Stimulated activated CD4-positive, alpha-beta T cell treated with anti-CD3 and anti-CD28 coated beads, Interleukin-12 subunit alpha, Interleukin-12 subunit beta, amount 100 ng/mL, for 24 hours (primary cell): ENCODE measurements around the gene MS4A15.

Source experiments
- DNase-seq, 2 experiments: peaks; one replicate each; pipeline ENCODE4 v3.0.0-alpha.2; 2020; ENCODE audit warnings: low read depth in 2 of 2

MS4A15 gene

DNA sequence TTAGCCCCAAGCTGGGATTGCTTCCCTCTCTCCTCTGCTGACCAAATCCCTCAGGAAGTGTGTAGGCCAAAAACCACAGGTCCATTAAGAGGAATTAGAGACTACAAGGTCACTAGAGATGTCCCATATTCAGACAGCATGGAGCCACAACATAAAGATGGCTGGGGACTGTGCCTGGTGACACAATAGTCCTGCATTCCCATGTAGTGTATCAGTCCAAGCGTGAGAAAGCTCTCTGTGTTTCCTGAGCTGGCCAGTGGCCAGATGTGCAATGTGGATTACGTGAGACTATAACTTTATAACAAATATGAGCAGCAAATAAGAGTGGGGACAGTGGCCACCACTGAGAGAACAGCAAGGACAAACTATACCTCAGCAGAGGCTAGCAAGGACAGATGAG lies 20.9 kb downstream of the MS4A15 start:
- no peak for DNase-seq

DNA sequence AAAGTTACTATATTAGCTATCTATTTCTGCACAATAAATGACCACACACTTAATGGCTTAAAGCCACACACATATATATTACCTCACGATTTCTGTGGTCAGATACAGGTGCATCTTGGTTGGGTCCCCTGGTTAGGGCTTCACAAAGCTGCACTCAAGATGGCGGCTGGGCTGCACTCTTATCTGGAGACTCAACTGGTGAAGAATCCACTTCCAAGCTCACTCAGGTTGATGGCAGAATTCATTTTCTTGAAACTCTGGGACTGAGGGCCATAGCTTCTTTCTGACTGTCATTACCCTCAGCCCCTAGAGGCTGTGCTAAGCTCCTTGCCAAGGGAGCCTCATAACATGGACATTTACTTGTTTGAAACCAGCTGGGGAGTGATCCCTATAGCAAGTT lies 23.4 kb downstream of the MS4A15 start:
- no peak for DNase-seq

DNA sequence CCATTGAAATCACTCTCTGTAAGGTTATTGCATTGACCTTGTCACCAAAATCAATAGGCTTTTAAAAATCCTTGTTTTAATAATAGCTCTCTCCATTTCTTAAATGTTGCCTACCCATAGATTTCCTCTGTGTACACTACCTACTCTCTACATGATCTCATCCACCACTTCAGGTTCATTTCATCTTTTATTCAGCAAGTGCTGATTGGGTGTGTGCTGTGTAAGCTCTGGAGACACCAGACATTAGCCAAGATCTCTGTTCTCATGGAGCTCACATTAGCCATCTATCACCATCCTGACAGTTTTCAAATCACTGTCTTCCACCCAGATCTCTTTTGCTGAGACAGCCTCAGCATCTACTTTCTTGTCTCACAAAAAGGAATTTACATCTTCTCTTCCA lies 24.1 kb downstream of the MS4A15 start:
- DNase-seq = no peak

DNA sequence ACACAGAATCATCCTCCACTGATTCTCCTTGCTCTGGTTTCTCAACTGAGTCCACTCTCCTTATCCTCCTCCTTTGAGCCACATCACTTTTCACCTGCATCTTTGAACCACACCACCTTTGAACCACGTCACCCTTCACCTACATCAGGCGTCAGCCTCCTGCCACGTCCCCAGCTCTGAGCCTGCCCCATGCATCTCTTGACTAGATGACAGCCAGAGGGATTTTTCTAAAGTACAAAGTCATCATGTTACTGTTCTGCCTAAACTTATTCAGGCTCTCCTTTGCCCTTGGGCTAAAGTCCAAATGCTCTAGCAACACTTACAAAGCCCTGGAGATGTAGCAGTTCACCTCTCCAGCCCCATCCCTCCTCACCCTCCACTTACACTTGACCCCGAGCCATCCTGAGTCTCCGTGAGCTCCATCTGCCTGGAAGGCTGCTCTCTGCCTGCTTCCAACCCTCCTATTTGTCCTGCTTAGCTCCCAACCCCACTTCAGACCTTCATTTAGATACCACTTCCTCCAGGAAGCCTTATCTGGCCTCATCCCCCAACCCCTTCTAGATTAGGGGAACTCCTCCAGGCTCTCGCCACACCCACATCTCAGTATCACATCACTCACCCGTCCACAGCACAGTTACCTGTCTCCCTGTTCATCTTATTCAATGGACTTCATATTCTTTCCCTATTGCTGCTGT lies 24.8 kb downstream of the MS4A15 start:
- no peak for DNase-seq

DNA sequence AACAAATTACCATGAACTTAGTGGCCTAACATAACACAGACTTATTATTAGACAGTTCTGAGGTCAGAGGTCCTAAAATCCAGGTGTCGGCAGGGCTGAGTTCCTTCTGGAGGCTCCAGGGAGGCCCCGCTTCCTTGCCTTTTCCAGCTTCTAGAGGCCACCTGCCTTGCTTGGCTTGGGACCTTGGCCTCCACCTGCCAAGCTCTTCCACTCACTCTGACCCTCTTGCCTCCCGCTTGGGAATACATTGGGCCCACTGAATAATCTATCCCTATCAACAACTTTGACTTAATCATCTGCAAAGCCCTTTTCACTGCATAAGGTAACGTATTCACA lies 25.3 kb downstream of the MS4A15 start:
- no peak for DNase-seq

DNA sequence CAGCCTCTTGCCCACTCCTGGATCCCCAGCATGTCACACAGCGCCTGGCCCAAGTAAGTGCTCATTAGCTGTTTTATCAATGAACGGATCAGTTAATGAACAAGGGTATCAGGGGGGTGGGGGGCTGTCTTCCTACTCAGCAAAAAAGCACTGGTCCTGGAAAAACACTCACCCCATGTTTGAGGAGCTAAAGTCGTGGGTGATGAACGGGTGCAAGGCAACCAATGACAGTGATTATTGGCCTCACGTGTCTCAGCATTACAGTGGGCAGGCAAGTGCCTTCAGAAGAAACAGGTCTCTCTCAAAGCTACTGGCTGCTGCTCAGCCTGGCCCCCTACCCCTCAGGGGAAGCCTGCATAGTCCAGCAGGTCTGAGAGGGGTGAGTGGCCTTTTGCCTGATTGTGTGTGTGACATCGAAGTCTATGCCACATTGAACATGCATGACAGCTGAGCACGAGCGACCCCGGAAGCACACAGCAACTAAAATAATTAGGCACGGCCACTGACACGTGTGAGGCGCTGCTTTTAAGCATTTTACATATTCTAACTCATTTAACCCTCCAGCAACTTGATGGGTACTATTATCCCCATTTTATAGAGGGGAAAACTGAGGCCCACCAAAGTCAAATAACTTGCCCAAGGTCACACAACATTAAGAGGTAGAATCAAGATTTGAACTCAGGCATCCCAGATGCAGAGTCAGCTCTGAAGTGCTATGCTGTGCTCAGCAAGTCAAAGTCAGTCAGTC lies 25.9 kb downstream of the MS4A15 start:
- no peak for DNase-seq

DNA sequence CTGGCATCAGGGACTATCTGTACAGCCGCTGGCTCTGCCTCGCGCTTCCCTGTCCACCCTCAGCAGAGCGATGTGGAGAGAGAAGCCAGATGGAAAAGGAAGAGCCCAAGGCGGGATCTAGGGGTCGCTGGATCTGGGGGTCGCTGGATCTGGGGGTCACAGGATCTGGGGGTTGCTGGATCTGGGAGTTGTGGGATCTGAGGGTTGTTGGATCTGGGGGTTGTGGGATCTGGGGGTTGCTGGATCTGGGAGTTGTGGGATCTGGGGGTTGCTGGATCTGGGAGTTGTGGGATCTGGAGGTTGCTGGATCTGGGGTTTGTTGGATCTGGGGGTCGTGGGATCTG lies 26.4 kb downstream of the MS4A15 start:
- no peak for DNase-seq

DNA sequence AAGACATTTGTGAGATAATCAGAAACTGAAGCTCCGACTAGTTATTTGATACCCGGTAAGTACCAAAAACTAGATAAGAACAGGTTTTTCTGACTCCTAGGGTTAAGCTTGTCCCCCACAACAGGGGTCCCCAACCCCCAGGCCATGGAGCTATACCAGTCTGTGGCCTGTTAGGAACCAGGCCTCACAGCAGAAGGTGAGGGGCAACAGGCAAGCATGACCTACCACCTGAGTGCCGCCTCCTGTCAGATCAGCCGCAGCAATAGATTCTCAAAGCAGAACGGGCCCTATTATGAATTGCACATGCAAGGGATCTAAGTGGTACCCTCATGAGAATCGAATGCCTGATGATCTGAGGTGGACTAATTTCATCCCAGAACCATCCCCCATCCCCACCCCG lies 27.2 kb downstream of the MS4A15 start:
- no peak for DNase-seq

DNA sequence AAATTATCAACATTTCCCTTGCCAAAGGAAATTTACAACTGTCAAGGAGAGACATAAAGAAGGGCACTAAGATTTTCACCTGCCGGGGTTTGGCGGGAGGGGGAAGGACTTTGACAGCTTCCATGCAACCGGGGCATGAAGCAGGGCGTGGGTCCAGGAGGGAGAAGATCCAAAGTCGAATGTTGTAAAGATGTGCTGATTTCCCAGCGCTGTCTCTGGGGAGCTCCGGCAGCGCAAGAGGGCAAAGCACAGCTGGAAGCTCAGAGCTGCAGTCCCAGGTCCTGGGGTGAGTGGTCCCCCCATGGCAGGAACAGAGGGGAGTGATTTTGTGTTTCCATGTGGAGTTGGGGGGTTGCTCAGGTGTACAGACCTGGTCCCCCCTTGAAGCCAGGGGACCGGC lies 28.5 kb downstream of the MS4A15 start, which contains the start of gene MS4A10:
MS4A10 (plus strand) TSS at position 198 of the 400 bp plus-strand sequence. CDS start 5,003 bp downstream, outside the sequence.
- no peak for DNase-seq

DNA sequence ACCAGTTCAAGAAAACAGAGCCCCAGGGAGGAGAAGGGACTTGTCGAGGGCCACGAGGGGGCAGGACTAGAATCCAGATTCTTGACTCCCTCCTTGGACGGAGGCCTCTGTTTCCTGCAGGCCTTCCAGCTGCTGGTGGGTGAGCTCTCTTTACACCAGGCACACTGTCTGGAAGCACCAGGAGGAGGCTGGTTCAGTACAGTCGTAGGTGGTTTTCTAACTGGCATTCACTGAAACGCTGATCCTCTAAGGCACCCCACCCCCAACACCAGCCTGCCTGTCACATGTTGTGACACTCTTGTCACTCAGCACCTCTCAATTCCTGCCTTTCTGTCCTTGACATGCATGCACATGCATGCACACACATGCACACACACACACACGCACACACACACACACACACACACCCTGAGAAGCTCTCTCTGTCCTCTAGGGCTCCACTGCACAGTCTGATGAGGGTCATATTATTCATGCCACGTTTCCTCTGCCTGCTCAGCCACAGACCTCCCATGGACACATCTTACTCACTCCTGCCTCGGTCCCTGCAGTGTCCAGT lies 29.2 kb downstream of the MS4A15 start:
- no peak for DNase-seq

DNA sequence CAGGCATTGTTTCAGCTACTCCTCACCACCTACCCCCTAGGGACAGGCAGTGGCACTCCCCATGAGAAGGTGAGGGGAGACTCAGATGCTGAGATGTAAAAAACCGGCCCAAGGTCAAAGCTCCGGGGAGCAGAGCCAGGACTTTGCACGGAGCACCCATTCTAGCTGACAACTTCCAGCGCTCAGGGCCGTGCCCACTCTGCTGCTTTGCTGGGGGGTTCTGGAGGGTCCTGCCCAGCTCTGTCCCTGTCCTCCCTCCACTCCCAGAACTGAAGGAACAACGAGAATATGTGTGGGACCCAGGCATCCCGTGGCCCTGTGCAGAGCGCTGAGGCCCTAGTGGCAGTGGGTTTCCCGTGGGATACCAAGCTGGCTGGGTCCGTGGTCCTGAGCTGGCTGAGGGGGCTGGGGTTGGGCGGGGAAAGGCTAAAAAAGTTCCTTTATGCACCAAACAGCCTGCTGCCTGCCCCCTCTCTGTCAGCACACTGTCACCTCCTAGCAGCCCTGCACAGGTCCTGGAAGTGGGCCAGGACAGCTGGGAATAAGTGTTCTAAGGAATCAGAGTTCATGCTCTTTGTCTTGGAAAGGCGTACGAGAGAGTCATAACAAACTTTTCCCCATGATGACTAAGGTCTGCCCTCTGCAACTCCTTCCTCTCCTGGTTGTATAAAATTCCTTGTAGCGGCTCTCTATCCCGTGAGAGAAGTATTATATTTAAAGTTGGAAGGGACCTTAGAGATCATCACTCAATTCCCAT lies 30.3 kb downstream of the MS4A15 start:
- DNase-seq = no peak

DNA sequence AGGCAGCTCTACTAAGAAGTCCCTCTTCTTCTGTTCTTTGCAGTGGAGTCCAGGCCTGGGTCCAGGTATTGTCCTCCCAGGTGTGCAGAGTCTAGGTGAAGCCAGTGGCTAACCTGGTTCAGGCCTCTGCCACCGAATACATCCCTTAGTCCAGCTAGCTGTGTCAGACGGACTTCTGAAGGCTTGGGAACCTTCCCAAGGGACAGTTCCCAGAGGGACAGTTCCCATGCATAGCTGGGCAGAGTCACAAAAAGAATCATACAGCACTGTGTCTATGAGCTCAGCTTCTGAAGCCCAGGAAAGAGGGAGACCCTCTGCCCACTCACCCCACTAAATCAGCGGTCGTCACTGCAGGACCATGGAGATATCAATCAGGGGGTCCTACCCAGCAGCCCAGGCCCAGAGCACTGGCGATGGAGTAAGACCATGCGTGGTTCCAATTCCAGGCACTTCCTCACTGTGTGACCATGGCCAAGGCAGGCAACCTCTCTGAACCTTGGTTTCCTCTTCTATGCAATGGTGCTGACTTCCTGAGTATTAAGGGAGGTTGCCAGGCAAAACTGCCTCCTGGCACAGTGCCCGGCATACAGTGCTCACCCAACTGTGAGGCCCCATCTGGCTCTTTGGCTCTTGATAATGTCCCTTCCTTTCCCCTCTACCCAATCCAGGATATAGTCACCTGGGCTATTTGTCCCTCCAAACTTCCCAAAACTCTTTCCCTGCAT lies 31.9 kb downstream of the MS4A15 start:
- no peak for DNase-seq

DNA sequence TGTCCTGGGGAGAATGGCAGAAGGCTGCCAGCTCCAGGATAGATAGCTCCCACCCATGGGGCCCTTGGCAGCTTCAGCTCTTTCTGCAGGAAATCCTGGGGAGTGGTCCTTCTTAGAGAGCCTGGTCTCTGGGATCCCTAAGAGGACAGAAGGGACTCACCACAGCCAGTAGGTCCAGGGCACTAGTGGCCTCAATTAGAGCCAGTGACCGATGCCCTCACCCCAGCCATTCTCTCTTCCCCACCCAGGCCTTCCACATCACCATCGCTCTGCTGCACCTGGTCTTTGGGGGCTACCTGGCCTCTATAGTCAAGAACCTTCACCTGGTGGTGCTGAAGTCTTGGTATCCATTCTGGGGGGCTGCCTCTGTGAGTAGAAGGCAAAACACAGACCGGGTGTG lies 34.1 kb downstream of the MS4A15 start:
- no peak for DNase-seq

DNA sequence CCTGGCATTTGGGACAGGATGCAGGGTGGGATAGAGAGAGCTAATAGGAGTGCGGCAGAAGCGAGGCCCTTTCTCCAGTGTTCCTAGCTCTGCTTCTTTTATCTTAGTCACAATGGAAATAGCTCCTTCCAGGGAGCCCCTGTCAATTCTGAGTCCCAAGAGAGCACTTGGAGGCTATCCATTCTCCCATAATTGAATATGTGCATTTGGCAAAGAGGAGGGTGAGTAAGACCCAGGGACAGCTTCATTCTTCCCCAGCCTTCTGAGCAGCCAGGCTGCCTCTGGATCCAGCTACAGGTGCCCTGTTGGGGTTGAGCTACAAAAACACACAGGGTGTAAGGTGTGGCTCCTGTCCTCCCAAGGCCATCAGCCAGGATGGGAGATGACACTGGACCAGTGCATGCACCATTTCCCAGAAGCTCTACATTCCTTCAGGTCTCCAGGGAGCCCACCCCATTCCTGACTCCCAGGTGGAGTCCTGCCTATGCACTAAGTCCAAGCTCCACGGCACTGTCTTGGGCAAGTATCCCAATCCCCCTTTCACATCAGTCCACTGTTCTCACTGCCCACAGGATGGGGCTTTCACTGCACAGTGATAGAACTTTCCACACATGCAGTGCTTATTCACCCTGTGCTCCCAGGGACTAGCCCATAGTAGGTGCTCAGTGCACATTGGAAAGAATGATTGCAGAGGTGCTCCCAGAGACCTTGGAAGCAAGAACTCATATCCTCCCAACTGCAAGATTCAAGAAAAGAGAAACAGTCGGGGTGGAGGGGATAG lies 34.7 kb downstream of the MS4A15 start:
- DNase-seq = no peak

DNA sequence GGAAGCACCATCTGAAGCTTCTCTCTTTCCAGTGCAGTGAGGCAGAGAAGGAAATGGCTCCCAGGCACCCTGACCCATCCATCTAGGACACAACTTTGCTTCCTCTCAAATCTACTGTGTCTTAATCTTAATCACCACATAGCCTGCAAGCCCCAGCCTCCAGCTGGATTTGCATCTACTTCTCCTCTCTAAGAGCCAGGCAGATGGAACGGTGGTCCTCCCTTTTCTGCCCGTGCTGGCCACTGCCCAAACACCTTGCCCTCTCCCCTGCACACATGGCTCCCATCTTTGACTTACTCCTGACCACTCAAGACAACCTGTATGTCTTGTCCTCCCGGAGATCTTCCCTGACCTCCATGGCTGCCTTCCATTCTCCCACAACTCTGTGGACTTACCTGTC lies 35.9 kb downstream of the MS4A15 start:
- no peak for DNase-seq

DNA sequence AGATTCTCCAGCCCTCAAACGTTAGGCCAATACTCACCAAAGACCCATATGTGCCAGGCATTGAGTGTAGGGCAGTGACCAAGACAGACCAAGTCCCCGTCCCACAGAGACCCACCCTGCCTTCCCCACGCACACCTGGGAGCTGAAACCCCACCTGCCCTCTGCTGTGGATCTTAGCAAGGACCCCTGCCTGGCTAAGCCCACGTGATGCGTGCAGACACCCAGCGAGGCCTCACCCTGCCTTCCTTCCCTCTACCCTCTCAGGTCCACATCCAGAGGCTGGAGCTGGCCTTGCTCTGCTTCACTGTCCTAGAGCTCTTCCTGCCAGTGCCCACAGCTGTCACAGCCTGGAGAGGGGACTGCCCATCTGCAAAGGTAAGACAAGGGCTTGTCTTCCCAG lies 38.6 kb downstream of the MS4A15 start:
- DNase-seq = no peak

DNA sequence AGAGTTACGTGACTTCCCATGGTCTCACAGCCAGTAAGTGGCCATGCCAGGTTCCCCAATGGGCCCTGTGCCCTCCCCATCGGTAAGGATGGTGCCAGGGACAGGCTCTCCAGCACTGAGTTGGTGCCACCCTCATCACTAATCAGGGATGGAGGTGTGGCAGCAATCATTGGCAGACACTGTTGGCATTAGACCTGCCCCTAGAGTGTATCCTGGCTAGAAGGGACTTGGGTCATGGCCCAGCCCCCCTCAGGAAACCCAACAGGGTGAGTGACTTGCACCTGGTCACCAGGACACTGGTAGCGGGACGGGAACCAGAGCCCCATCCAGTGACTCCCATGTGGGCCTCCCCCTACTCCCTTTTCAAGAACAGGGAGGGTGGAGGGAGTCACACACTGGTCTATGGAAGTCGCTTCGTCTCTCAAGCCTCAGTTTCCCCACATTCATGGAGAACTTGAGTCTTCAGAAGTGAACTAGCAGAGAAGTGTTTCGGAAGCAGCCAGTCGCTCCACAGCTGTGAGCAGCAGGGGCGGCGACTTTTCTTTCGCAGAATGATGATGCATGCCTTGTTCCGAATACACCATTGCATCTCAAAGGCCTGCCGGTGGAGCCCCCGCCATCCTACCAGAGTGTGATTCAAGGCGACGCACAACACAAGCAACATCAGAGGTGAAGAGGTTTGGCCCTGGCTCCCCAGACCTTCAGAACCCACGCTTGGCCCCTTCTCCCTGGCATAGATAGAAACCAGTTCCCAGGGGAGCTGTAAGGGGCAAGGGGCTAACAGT lies 41.4 kb downstream of the MS4A15 start:
- DNase-seq = no peak

DNA sequence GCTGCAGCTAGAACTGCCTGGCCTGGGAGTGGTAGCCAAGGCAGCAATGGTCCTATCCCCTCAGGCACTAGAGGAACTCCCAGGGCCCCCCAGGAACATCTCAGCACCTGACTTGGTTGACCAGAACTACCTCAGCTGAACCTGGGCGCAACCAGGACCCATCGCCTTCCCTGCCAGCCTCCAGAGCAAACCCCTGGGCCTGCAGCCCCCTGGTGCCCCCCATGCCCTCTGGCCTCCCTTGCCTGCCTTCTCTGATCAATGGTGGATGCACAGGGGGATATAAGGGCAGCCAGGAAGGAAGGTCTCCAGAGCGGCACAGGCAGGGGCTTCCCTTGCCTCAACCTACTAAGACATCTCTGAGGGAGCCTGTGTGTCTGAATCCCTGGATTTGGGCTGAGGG lies 42.0 kb downstream of the MS4A15 start:
- no peak for DNase-seq

DNA sequence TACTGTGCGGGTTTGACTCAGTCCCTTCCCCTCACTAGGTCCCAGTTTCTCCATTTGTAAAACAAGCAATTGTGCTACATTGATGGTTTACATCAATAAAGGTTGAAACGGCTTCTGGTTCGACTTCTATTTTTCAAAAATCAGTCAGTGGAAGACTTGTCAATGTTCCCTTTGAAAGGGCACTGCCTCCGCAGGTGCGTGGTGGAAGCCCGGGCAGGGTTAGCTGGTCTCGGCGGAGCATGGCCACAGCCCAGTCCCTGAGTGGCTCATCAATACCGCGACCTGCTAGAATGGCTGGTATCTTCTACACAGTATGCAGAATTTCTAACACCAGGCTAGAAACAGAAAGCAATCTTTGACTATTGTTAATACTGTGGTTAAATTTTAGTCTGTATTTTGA lies 44.5 kb downstream of the MS4A15 start:
- no peak for DNase-seq

DNA sequence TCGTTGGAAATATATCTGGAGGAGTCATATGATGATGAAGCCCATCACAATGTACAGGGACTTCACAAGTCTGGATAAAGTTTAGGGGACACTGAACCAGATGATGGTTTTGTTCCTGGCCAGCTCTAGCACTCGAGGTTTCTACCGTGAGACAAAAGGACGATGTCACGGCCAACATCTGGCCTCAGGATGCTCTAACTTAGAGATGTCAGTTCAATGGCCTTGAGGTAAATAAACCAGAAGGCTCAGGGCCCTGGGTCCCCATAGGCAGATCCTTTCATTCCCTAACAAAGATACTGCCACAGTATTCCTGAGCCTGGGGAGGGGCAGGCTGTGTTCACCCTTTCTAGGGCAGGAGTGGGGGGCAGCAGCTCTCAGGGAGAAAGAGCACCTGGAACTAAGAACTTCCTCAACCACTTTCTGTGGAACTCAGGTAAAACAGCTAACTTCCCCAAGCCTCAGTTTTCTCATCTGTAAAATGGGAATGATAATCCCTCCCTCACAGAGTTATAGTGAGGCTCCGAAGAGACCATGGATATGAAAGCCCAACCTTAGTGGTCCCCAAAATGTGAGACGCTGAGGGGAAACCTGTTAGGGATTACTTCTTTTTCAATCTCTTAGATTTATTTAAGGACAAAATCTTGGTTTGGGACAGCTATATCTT lies 46.7 kb downstream of the MS4A15 start:
- no peak for DNase-seq
